HCEC 1CT (cell line): ENCODE results near the gene OR51B4.
"Not testable (repeated sequence)": the region's sequence is repeated elsewhere in the genome, so short reads cannot be mapped to it uniquely, and the experiment has no call there.

ENCODE experiments used
- DNase-seq: peaks from one replicate; pipeline ENCODE4 v3.0.0-alpha.2; 2017

Gene OR51B4, protein sequence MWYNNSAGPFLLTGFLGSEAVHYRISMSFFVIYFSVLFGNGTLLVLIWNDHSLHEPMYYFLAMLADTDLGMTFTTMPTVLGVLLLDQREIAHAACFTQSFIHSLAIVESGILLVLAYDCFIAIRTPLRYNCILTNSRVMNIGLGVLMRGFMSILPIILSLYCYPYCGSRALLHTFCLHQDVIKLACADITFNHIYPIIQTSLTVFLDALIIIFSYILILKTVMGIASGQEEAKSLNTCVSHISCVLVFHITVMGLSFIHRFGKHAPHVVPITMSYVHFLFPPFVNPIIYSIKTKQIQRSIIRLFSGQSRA

DNA sequence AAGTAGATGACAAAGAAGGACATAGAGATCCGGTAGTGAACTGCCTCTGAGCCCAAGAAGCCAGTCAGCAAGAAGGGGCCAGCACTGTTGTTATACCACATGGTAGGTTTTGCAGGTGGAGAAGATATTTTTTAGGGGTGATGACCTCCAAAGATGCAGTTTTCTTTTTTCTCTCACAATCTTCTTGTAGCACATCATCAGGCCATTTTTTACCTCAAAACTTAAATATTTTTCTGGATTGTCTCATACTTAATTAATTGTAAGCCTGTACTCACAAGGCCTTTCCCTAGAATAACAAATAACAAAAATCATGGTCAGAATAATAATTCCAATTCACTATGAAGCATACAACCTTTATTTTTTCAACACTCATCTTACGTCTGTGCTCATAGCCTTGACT is at the start of gene OR51B4:
OR51B4 (minus strand) TSS at position 101 of the 400 bp plus-strand sequence; CDS start at position 101, 0 bp downstream.
- DNase-seq, result no peak

DNA sequence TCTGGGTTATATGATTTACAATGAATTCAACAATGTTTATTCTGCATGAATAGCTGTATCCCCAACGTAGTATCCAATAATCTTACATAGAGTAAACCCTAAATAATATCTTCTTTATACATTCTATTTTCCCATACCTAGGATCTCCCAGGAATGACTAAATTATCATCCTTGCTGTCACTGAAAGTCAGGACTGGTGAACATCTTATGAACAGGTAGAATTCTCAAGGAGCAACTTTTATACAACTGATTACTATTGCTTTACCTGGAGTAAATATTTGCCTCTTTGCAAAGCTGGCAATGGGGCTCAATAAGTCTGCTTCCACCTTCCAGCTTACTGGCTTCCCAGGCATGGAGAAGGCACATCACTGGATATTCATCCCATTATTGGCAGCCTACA is 49.5 kb upstream of the OR51B4 start, which contains the start of gene OR51B6:
OR51B6 (plus strand) TSS at position 301 of the 400 bp plus-strand sequence; CDS start at position 301, 0 bp downstream.
- no peak for DNase-seq

DNA sequence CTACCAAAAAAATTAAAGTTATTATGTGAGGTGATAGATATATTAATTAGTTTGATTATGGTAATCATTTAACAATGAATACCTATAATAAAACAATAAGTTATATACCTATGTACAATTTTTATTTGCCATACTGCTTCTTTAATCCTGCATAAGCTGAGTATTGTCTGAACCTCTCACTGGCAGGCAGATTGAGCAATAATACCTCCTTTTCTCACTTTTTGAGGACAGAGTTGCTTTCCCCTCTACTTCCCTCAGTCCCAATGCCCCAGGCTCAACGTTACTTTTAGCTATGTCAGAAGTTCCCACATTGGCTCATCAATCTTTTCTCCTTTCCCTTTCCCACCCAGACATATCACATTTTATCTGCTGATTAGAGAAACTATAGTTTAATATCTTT is 47.8 kb upstream of the OR51B4 start:
- no peak for DNase-seq

DNA sequence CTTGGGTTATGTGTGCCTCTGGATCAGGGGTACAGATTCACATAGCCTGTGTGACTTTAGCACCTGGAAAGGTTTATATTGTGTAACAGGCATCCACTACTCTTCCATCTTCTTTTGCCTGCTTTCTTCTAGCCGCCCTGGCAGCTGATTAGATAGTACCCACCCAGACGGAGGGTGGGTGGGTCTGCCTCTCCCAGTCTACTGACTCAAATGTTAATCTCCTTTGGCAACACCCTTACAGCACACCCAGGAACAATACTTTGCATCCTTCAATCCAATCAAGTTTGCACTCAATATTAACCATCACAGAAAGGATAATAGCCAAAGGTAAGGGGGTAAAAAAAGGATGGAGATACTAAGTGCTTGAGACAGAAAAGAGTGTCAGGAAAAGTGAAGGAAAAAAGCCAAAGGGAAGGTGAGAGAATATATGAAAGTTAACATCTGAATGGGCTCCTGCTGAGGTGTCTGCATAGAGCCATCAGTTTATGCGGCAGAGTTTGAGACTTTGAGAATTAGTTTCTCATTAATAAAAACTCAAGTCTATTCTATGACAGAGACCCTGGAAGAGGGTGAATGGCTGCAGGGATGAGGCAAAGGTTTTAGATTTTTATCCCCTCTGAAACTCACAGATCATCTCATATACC is 46.9 kb upstream of the OR51B4 start:
- no peak for DNase-seq

DNA sequence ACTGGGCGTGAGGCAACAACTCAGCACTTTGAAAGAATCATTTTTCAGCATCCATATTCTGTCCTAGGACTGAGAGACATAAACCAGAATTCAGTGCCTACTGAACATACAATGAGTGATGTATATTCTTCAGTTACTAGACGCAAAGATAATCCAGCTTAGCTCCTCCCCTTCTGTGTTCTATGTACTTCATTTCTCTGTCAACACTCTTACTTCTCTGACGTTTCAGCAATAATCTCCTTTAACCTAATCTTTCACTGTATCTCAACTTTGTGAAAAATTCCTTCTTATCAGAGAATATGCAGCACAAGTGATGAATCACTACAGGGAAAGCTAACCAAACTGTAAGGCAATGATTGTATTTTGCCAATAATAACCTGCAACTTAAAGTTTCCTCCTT is 44.1 kb upstream of the OR51B4 start:
- no peak for DNase-seq

DNA sequence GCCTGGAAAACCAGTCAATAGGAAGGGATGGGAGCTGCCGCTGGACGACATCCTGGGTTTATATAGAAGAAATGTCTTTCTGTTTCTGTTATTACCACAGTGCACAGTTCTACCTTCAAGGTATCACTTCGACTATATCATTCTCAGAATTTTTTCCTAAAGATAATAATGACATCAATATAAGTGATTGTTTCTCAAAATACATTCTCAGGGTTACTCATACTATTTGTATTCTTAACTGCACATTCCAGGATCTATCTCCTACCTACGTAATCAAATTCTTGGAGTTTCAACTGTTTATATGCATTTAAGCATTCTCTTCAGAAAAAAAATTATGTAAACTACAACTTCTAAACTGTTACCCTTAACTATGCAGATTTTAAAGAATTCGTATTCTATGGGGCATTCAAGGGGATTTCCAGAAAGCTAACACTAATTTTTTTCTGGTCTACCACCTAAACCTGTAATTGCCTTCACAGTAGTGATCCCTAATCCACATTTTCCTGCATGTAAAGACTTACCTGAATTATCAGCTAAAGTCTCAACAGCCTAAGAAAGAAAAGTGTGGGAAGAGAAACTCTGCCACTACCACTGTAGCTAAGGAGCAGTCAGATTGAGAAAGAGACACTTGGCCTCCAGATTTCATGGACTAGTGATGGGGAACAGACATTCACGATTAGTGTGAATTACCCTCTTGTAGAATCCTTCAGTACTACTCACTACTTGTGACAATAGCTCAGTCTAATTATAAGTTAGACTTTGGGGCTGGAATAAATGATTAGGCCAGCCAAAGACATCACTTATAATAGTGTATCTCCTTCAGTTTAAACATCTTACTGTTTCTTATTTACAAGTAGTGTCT is 42.0 kb upstream of the OR51B4 start, which contains the start of gene OR51B5:
OR51B5 (minus strand) TSS at position 51 of the 862 bp plus-strand sequence; CDS start at position 51, 0 bp downstream.
- DNase-seq, result peak; percentile 64

DNA sequence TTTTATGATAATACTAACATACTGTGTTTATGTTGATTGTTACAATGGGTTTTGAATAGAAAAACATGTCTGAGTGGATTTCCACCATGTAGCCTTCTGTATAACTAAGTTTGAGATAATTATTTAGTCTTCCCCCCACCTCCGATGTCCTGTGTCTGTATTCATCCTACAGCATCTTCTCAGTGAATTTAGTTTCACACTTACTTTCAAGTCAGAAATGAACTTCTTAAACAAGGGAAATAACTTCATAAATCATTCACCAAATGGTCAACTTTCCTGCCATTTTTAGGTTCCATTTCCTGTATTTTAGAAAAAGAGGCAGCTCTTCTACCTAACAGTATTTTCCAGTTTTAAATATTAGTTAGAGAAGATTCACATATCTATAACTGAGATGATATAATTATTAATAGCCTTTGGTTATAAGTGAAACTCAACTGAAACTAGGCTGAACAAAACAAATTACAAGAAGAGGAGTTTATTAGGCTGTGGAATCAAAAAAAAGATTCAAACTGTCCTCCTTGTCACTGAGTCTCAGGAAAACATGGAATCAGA is 38.1 kb upstream of the OR51B4 start:
- DNase-seq, result no peak

DNA sequence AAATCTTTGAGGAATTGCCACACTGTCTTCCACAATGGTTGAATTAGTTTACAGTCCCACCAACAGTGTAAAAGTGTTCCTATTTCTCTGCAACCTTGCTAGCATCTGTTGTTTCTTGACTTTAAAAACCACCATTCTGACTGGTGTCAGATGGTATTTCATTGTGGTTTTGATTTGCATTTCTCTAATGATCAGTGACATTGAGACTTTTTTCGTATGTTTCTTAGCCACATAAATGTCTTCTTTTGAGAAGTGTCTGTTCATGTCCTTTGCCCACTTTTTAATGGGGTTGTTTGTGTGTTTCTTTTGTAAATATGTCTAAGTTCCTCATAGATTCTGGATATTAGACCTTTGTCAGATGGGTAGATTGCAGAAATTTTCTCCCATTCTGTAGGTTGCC is 35.5 kb upstream of the OR51B4 start:
- DNase-seq, result not testable (repeated sequence)

DNA sequence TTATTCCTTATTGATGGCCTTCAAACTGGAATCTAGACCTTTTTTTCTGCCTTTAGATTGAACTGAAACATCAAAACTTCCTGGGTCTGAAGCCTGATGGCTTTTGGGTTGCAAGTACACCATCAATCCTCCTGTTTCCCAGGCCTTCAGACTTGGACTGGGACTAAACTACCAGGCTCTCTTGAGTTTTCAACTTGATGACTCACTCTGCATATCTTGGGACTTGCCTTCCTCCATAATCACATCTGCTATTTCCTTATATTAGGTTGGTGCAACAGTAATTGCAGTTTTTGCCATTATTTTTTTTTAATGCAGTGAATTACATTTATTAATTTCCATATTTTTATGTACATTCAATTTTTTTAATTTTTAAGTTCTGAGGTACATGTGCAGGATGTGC is 34.6 kb upstream of the OR51B4 start:
- DNase-seq, result peak; percentile 33

DNA sequence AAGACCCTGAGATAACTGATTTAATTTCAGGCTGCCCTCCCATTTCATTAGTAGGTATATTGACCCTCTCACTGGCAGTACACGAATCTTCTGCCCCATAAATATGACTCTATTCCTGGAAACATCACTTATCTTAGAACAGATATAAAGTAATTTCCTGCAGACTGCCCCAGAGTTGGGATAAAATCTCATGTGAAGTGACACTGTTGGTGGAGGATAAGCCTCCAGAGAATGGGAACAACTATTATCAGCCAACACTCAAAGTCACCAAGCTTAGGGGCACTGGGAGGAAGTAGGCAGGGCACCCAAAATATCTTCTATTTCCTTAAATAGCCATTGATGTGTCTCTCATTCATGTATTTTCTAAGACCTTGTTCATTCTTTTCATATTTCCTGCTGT is 33.4 kb upstream of the OR51B4 start:
- no peak for DNase-seq

DNA sequence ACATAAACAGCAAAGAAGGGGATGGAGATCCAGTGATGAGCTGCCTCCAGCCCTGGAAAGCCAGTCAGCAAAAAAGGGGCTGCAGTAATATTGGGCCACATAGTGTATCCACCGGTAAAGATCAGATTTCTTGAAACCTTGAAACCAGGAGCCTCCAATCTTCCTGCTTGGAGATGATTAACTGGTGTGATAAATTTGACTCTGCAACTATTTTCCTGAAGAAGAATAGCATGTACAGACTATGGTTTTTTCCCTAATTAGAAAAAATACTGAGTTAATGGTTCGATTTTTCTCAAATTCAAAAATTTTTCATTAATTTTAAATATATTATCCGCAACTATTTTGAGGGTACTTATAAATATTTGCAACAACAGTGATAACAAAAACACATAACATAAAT is 22.5 kb upstream of the OR51B4 start, which contains the start of gene OR51B2:
OR51B2 (minus strand) TSS at position 101 of the 400 bp plus-strand sequence; CDS start at position 101, 0 bp downstream.
- no peak for DNase-seq

DNA sequence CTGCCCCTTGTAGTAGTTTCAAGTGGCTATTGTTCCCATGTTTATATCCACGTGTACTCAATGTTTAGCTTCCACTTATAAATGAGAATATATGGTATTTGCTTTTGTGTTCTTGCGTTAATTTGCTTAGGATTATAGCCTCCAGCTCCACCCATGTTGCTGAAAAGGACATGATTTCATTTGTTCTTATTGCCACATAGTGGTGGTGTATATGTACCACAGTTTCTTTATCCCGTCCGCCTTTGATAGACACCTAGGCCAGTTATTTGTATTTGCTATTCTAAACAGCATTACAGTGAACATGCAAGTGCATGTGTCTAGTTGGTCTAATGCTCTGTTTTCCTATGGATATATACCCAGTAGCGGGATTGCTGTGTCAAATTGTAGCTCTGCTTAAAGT is 15.5 kb upstream of the OR51B4 start:
- DNase-seq, result no peak

DNA sequence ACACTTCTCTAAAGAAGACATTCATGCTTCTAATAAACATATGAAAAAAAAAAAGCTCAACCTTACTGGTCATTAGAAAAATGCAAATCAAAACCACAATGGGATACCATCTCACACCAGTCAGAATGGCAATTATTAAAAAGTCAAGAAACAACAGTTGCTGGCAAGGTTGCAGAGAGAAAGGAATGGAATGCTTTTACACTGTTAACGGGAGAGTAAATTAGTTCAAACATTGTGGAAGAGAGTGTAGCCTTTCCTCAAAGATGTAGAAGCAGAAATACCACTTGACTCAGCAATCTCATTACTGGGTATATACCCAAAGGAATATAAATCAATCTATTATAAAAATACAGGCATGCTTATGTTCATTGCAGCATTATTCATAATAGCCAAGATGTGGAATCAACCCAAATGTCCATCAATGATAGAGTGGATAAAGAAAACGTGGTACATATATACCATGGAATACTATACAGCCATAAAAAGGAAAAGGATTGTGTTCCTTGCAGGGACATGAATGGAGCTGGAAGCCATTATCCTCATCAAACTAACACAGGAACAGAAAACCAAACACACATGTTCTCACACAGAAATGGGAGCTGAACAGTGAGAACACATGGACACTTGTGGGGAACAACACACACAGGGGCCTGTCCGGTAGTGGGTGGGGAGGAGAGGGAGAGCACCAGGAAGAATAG is 11.7 kb upstream of the OR51B4 start:
- not testable (repeated sequence) for DNase-seq

DNA sequence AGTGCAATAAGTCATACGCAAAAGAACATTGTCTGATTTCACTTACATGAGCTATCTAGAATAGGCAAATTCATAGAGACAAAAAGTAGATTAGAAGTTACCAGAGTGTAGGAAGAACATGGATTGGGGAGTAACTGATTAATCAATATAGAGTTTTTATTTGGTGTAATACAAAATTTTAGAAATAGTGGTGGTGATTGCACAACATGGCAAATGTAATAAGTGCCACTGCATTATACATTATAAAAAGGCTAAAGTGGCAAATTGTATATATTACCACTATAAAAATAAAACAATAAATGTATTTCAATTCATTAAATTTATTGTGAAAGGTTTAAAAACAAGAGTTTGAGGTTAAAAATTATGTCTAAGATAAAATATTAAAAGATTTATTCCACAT is 8.7 kb upstream of the OR51B4 start:
- no peak for DNase-seq

DNA sequence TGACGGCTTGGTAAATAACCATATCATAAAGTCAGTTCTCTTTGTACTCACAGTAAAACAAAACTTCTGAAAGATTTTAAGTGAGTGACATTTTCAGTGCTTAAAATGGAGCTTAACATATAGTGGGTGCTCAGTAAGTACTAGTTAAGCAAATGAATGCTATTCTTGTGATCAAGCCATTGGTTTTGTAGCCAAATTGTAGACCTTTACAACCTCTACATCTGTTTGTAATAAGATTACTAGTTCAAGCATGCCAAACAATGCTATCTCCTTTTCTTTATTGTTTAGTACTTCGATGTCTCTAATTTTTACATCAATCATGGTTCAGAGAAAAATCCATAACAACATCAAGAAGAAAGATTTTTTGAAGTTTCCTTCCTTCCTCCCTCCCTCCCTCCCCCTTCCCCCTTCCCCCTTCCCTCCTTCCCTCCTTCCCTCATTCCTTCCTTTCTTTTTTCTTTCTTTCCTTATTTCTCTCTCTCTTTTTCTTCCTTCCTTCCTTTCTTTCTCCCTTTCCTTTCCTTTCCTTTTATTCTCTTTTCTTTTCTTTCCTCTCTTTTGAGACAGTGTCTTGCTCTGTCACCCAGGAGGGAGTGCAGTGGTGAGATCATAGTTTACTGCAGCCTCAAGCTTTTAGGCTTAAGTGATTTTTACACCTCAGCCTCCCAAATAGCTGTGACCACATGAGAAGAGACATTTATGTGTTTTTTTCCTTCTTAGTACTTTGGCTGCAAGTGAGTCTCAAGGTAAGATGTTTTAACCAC is 5.7 kb upstream of the OR51B4 start:
- DNase-seq, result no peak

DNA sequence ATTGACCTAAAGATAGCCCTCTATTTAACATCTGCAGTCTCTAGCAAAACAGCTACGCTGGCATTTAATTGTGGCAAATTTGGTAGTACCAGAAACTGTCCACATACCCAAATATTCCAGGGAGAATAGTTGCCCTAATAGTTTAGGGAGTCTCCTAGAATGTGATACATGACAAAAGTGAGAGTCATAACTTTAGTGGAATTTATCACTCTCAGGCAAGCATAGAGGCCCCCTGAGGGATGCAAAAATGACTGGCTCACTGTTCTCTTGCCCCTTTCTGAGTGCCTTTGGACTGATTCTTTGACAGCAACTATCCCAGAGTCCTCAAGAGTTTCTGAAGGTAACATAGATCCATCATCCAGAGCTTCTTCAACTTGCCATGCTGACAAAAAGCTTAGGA is 2.3 kb upstream of the OR51B4 start:
- DNase-seq, result no peak

DNA sequence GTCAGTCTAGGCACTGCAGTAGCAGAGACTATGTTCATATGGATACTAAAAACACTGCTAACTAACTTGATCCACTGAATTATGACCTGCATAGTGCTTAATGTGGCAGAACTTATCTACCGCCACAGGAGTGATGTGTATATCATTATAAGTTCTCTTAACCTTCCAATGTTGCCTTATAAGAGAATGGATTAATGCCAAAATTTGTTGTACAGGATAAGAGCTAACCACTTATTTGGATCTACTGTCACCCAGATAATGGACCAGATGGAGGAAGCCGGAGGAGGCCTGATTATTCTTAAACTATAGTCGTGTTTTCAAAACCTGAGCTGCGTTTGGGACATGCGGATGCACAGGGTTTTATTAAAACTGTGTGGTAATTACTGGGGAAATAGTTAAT is 1.9 kb upstream of the OR51B4 start:
- no peak for DNase-seq

DNA sequence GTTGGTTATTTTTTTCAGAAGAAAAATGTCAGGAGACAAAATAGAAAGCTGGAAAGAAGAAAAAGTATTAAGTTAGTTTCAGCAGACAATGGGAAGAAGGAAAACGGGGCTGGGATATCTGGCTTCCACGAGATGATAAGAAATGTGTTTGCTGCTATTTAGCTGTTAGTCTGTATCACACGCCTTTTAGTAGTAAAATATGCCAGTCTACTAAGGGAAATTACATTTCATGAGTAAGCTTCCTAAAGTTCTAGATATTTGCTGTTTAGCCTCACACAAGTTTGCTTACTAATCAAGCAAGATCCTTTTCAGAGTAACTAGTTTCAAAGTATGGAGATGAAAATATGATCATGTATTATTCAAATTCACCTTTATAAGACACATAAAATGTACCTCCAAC is 1.5 kb downstream of the OR51B4 start:
- no peak for DNase-seq

DNA sequence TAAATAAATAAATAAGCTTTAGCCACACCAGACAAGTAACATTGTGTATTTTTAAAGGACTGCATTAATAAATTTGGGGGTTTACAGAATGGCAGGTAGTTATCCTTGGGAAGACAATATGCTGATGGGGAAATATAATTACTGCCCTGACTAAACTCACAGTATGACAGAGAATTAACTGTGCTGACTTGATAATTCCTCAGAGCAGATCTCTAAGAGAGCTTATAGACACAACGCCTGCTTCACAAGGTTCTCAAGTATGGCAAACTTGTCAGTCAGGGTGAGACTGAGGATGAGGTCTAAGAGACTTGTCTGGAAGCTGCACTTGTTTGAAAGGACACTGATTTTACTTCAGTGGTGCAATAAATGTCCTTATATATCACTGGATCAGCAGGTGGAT is 3.3 kb downstream of the OR51B4 start:
- no peak for DNase-seq

DNA sequence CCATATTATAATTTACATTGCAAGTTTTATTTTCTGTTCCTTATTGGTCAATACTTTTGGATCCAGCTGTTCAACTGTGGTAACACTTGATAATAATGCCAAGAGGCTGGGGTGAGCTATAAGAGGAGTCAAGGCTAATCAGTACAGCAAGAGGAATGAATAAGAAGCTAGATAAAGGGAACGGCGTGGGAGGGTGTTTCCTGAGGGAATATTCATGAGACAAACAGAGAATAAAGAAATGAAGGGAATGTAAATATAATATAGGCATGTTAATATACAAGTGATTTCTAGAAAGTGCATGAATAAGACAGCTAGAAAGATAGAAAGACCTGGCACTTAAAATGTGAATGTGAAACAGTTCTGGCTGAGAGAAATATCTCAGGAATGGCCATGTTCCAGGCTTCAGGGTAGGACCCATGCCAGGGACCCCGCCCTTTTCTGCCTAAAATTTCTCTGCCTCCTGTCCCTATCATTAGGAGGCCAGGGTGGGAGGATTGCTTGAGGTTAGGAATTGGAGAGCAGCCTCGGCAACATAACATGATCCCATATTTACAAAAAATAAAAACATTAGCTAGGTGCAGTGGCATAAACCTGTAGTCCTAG is 3.9 kb downstream of the OR51B4 start:
- DNase-seq, result no peak

DNA sequence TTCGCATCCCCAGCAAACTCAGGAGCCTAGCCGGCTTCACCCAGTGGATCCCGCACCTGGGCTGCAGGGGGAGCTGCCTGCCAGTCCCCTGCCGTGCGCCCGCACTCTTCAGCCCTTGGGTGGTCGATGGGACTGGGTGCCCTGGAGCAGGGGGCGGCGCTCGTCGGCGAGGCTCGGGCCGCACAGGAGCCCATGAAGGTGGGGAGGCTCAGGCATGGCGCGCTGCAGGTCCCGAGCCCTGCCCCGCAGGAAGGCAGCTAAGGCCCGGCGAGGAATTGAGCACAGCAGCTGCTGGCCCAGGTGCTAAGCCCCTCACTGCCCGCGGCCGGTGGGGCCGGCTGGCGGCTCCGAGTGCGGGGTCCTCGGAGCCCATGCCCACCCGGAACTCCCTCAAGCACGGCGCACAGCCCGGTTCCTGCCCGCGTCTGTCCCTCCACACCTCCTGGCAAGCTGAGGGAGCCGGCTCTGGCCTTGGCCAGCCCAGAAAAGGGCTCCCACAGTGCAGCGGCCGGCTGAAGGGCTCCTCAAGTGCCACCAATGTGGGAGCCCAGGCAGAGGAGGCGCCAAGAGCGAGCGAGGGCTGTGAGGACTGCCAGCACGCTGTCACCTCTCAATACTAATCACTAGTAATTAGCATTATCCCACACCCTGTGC is 7.3 kb downstream of the OR51B4 start:
- not testable (repeated sequence) for DNase-seq
